GM12875 (cell line): ENCODE results near the gene ZP3.
A peak's percentile ranks its signal among the peaks of the same experiment; 100 is the strongest.
"Not testable (repeated sequence)": the region's sequence is repeated elsewhere in the genome, so short reads cannot be mapped to it uniquely, and the experiment has no call there.

Experiments
- H3K4me3 ChIP-seq: one replicate; pipeline ENCODE4 v1.5.1; 2011; ENCODE audit warnings: low read depth, low read length, control low read depth
- TF ChIP-seq, protein P1 (sequence below): IDR thresholded peaks from 2 replicates; pipeline ENCODE4 v1.5.1; 2011; ENCODE audit warnings: low read depth, mild to moderate bottlenecking, control low read depth, inconsistent platforms, low read length, moderate library complexity, borderline replicate concordance; ENCODE audit not compliant: insufficient read depth

The ZP3 gene

DNA sequence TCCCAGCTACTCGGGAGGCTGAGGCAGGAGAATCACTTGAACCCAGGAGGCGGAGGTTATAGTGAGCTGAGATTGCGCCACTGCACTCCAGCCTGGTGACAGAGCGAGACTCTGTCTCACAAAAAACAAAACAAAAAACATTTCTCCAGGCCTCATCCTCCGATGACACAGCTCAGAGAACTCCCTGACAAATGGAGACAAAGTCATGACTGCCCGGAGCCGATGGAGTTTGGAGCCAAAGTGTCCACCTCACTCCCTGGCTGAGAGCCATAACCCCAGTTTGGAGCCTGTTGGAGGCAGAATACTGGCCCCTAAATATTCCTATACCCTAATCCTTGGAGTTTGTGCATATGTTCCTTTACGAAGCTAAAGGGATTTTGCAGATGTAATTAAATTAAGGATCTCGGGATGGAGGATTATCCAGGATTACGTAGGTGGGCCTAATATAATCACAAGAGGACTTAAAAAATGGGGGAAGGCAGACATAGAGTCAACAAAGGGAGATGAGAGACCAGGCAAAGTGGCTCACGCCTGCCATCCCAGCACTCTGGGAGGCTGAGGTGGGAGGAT, 38.0 kb upstream of the ZP3 start:
- TF ChIP-seq, protein P1, sequence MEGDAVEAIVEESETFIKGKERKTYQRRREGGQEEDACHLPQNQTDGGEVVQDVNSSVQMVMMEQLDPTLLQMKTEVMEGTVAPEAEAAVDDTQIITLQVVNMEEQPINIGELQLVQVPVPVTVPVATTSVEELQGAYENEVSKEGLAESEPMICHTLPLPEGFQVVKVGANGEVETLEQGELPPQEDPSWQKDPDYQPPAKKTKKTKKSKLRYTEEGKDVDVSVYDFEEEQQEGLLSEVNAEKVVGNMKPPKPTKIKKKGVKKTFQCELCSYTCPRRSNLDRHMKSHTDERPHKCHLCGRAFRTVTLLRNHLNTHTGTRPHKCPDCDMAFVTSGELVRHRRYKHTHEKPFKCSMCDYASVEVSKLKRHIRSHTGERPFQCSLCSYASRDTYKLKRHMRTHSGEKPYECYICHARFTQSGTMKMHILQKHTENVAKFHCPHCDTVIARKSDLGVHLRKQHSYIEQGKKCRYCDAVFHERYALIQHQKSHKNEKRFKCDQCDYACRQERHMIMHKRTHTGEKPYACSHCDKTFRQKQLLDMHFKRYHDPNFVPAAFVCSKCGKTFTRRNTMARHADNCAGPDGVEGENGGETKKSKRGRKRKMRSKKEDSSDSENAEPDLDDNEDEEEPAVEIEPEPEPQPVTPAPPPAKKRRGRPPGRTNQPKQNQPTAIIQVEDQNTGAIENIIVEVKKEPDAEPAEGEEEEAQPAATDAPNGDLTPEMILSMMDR, result no peak

DNA sequence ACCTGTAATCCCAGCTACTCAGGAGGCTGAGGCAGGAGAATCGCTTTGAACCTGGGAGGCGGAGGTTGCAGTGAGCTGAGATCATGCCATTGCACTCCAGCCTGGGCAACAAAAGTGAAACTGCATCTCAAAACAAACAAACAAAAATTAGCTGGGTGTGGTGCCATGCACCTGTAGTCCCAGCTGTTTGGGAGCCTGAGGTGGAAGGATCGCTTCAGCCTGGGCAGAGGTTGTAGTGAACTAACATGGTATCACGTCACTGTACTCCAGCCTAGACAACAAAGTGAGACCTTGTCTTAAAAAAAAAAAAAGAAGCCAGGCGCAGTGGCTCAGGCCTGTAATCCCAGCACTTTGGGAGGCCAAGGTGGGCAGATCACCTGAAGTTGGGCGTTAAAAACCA, 37.0 kb upstream of the ZP3 start:
- not testable (repeated sequence) for H3K4me3 ChIP-seq

More for the DNA sequence above, 38.0 kb upstream of the ZP3 start:
- no peak overlapping the region for H3K4me3 ChIP-seq

DNA sequence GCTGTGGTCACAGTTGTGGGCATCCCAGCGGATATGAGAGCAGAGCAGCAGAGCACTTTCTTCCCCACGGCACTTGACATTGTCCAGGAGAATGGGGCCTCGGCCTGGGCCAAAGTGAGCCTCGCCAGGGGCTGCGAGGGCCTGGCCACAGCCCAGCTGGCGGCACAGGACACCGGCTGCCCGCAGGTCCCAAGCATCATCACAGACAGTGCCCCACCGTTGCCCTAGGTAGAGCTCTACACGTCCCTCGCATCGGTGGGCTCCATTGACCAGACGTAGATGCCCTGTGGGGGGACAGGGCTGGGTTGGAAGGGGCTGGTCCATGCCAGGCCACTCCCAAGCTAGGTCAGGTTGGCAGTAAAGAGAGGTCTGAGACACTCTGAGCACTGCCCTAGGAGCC, 34.7 kb upstream of the ZP3 start:
- TF ChIP-seq, protein P1, result no peak
- no peak overlapping the region for H3K4me3 ChIP-seq

DNA sequence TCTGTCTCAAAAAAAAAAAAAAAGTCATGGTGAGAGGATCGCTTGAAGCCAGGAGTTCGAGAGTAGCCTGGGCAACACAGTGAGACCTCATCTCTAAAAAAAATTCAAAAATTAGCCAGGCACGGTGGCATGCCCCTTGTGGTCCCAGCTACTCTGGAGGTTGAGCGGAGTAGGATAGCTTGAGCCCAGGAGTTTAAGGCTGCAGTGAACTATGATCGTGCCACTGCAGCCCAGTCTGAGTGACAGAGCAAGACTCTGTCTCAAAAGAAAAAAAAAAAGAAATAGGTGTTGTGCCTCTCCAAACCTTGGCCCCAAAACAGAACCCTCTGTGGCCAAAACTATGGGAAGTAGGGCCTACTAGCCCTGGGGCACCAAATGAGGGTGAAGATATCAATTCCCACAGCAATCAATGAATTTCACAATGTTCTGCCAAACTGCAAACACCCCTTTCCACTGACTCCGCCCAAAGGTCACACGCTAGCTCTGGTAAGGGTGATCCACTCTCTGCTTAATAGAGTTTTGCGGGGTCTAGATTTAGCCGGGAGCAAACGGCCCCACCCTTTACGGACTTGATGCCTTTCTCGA, 32.1 kb upstream of the ZP3 start:
- TF ChIP-seq, protein P1, result no peak
- H3K4me3 ChIP-seq, result peak overlapping the region; percentile 91

DNA sequence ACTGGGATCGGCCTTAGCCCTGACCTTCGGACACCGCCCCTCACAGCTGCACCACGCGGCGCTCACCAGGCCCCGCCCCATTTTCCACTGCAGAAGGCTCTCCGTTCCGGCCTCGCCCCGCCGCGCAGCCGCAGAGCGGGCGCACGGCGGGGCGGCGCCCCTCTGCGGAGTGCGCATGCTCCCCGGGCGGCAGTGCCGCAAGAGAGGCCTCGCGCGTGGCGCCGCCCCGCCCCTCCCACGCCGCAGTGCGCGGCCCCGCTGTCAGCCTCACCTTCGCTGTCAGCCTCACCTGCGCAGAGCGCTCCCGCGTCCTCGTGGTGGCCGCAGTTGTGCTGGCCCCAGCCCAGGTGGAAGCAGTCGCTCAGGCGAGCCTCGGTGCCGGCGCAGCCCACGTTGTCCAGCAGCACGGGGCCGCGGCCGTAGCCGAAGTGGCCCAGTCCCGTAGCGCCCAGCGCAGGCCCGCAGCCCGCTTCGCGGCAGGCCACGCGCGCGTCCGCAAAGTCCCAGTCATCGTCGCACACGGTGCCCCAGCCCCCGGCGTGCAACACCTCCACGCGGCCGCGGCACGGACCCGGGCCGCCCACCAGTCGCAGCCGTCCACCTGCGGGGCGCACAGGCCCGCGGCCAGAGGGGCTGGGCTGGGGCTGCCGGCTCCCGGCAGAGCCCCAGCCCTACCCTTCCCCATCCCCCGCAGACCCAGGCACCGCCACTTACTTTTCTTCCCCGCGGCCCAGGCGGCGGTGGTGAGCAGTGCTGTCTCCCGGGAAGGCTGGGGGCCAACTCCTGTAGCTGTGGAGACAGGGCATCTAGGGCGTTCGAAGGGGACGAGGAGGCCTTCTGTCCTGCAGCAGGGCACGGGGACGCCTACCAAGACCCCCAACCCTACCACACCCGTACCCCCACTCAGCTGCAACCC, 31.4 kb upstream of the ZP3 start:
- peak overlapping the region; percentile 91 for H3K4me3 ChIP-seq
- TF ChIP-seq, protein P1, result peak; percentile 7; the same call in 1 of the 2 replicates

DNA sequence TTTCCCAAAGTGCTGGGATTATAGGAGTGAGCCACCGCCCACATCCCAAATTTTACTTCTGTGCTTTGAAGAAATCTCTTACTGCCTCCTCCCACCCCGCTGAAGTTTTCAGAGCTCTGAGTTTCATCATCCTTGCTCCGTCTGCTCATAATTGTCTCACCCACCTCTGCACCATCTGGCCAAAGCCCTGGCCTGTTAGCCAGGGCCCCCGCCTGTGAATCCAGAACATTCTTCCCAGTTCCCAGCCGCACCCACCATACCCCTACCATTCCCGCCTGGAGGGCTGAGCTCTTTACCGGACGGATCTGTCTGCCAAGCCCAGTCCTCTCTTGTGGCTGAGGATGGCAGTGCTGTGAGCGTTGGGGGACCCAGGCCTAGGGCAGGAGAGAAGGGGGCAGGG, 29.8 kb upstream of the ZP3 start:
- H3K4me3 ChIP-seq, result no peak overlapping the region
- TF ChIP-seq, protein P1, result no peak

DNA sequence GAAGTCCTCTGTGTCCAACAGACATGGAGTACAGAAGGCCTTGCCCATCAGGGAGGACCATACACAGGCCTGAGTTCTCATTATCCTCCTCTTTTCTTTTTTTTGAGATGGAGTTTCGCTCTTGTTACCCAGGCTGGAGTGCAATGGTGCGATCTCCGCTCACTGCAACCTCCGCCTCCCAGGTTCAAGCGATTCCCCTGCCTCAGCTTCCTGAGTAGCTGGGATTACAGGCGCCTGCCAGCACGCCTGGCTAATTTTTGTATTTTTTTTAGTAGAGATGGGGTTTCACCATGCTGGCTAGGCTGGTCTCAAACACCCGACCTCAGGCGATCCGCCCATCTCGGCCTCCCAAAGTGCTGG, 29.2 kb upstream of the ZP3 start:
- H3K4me3 ChIP-seq, result not testable (repeated sequence)

DNA sequence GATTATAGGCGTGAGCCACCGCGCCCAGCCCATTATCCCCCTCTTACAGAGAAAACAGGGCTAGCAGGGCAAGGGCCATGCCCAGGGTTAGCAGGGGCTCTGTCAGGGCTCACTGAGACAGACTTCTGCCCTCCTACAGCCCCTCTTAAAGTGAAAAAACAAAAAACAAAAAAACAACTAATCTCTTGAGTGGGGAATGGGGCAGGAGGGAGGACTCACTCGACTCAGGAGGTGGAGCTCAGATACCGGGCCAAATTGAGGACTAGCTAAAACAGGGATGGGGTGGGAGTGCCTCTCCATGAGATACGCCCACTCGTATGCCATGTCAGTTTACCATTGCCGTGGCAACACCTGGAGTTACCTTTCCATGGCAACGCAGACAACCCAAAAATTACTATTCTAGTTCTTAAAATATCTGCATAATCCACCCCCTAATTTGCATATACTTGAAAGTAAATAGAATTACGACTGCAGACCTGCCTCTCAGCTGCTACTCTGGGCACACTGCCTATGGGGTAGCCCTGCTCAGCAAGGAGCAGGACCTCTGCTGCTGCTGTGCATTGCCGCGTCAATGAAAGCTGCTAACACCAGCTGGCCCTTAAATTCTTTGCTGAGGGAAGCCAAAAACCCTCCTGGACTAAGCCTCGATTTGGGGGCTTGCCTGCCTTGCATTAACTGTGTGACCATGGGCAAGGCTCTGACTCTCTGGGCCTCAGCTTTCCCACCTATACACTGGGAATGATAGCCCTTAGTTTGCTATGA, 28.6 kb upstream of the ZP3 start:
- no peak overlapping the region for H3K4me3 ChIP-seq
- TF ChIP-seq, protein P1, result no peak
